ENCODE data around the gene SLC38A5.
A peak's percentile ranks its signal among the peaks of the same experiment; 100 is the strongest.
"Not testable (repeated sequence)": the region's sequence is repeated elsewhere in the genome, so short reads cannot be mapped to it uniquely, and the experiment has no call there.

Gene SLC38A5

GRCh38 chrX:48470110-48470832 lies at the start of gene SLC38A5:
SLC38A5 (minus strand) TSS chrX:48470260; CDS start chrX:48467924, 2,336 bp downstream.
- DNase-seq (ENCODE audit: low spot score) = peak; percentile 64

GRCh38 chrX:48519481-48519880 lies 49.4 kb upstream of the SLC38A5 start:
- not testable (repeated sequence) for DNase-seq (ENCODE audit: low spot score)

DNA sequence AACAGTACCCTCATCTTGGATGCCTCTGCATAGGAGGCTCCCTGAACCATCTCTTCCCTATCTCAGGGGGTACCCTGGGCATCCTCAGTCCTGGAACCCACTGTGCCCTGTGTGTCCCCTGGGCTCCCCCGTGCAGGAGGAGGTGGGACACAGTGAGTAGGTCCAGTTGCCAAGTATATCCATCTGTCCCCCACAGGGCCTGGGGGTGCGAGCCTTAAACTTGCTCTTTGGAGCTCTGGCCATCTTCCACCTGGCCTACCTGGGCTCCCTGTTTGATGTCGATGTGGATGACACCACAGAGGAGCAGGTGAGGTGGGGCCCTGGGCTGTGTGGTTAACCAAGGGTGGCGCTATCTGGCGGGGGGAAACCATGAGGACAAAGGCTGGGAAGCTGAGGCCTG lies 46.9 kb upstream of the SLC38A5 start:
- DNase-seq (ENCODE audit: low spot score) = no peak

DNA sequence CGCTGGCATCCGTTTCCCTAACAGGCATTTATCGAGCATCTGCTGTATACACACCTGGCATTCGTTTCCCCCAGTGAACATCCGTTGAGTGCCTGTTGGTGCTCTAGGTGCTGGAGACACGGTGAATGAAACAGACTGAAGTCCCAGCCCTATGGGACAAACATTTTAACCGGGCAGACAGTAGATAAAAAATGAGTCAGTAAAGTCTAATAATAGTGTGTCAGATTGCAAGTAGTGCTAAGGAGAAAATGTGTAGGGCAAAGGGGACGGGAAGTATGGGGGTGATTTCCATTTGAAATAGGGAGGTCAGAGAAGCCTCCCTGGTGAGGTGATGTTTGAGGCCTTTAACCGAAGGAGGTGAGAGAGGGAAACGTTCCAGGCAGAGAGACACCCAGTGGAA lies 46.2 kb upstream of the SLC38A5 start:
- DNase-seq (ENCODE audit: low spot score) = no peak

- DNase-seq (ENCODE audit: low spot score) = no peak
These were observed 45.8 kb upstream of the SLC38A5 start for GRCh38 chrX:48515842-48516241.

DNA sequence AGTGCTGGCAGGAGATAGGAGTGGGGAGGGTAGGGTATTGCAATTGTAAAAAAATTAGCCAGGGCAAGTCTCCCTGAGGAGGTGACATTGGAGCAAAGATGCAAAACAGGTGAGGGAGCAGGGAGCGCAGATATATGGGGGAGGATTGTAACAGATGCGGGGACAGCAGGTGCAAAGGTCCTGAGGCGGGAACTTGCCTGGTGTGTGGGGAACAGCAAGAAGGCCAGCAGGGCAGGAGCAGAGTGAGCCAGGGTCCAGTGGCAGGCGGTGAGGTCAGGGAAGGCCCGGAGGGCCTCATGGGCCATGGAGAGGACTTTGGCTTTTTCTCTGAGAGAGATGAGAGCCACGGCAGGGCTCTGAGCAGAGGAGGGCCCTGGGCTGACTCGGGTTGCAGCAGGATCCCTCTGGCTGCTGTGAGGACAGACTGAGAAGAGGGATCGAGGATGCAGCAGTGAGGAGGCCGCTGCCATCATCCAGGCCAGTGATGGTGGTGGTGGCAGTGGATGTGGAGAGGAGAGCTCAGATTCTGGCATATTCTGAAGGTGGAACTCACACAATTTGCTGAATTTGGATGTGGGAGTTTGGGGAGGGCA lies 44.9 kb upstream of the SLC38A5 start:
- no peak for DNase-seq (ENCODE audit: low spot score)

DNA sequence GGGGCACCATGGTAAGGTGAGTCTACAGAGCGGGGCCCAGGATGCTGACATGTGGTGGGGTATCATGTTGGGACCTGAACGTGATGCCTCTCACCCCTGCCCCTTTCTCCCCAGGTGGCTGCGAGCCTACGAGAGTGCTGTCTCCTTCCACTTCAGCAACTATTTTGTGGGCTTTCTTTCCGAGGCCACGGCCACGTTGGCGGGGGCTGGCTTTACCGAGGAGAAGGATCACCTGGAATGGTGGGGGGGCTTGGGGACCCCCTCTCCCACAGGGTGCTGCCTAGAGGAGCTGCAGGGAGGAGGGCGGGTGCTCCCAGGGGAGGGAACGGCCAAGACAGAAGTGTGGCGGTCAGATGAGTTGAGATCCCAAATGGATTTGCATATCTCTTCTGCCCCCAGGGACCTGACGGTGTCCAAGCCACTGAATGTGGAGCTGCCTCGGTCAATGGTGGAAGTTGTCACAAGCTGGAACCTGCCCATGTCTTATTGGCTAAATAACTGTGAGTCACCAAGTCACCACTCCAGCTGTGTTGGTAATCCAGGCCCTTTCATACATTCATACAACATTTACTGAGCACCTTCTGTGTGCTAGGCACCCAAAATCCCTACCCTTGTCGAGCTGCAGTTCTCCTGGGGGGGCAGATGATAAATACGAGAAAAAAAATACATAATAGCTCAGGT lies 44.2 kb upstream of the SLC38A5 start:
- no peak for DNase-seq (ENCODE audit: low spot score)

DNA sequence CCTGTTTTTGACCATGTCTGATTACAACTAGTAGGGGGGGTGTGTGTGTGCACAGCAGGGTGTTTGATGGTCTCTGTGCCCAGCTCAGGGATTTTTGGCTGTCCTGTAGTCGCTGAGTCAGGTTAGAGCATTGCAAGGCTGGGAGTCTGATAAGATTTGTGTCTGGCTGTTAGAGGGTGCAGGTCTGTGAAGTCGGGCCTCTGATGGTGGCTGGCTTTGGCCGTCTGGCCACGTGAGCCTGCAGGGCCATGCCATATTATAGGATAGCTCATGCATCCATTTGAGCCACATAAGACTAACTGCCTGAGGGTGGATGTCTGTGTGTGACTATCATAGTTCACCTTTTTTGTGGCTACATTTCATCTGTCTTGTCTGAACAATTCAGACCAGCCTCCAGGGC lies 43.6 kb upstream of the SLC38A5 start:
- no peak for DNase-seq (ENCODE audit: low spot score)

DNA sequence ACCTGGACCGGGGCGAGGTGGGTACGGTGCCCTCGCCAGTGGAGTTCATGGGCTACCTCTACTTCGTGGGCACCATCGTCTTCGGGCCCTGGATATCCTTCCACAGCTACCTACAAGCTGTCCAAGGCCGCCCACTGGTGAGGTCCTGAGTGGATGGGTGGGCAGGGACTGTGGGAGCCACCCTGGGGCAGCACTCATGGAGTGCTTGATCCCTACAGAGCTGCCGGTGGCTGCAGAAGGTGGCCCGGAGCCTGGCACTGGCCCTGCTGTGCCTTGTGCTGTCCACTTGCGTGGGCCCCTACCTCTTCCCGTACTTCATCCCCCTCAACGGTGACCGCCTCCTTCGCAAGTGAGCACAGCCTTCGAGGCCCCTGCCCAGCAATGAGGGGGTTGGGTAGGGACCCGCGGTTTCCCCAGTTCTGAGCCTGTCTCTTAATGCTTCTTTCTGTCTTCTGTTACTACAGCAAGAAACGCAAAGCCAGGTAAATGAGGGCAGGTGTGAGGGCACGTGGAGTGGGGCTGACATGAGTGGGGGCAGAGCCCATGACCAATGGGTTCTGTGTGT lies 42.4 kb upstream of the SLC38A5 start:
- no peak for DNase-seq (ENCODE audit: low spot score)

GRCh38 chrX:48511560-48511959 lies 41.5 kb upstream of the SLC38A5 start:
- DNase-seq (ENCODE audit: low spot score) = peak; percentile 27

DNA sequence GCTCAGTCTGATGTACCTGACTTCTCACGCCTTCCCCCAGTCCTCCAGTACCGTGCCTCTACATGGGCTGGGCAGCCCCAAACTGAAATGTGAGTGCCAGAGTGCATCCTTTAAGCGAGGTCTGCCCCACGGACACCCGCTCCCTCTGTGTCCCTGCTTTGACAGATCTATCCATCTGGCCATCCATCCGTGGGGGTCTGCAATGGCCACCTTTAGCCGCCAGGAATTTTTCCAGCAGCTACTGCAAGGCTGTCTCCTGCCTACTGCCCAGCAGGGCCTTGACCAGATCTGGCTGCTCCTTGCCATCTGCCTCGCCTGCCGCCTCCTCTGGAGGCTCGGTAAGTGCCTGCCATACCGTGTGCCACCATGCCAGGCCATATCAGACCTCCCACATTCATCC lies 39.6 kb upstream of the SLC38A5 start:
- DNase-seq (ENCODE audit: low spot score) = no peak

DNA sequence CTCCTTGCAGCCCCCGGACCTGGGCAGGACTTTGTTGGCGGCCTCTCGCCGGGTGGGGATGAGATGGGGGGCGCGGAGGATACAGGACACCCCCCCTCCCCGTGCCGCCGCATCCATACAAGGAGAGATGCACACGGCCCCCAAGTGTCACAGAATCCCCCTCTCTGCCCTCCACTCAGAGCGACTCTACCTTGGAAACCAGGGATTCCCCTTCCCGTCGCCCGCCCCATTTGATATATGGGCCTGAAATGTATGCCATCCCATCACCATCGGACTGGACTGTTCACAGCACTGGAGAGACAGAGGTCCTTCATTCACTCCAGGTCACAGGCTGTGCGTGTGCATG lies 39.2 kb upstream of the SLC38A5 start:
- DNase-seq (ENCODE audit: low spot score) = no peak

GRCh38 chrX:48508400-48509244 lies 38.6 kb upstream of the SLC38A5 start, which contains the start of gene PORCN:
PORCN (plus strand) TSS chrX:48508992; CDS start chrX:48509821, 829 bp downstream.
- DNase-seq (ENCODE audit: low spot score) = peak; percentile 76

DNA sequence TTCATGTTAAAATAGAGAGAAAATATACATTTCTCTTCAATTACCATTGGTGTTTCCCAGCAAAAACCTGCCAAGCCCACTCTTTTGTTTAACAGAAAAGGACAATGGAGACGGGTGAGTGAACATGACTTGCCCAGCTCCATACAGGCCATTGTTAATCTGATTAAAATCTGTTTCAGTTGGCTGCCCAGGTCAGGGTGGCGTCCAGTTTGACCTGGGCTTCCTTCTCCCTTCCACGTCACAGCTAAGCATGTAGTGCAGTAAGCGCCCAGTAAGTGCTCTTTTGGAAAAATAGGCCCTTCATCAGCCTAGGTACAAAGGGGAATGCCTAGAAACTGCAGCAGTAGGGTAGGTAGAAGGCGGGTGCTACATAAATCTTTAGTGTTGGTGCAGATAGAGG lies 37.2 kb upstream of the SLC38A5 start:
- no peak for DNase-seq (ENCODE audit: low spot score)

- no peak for DNase-seq (ENCODE audit: low spot score)
These were observed 35.4 kb upstream of the SLC38A5 start for GRCh38 chrX:48505481-48505880.

DNA sequence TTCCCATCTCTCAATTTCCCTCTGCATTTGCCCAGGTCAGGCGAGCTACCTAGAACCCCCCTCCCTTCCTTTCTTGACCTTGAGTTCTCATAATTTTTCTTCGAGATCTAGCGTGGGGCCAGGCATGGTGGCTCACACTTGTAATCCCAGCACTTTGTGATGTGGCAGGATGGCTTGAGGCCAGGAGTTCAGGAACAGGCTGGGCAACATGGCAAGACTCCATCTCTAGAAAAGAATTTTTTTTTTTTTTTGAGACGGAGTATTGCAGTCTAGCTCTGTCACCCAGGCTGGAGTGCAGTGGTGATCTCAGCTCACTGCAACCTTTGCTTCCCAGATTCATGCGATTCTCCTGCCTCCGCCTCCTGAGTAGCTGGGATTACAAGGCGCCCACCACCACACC lies 34.2 kb upstream of the SLC38A5 start:
- DNase-seq (ENCODE audit: low spot score) = no peak

DNA sequence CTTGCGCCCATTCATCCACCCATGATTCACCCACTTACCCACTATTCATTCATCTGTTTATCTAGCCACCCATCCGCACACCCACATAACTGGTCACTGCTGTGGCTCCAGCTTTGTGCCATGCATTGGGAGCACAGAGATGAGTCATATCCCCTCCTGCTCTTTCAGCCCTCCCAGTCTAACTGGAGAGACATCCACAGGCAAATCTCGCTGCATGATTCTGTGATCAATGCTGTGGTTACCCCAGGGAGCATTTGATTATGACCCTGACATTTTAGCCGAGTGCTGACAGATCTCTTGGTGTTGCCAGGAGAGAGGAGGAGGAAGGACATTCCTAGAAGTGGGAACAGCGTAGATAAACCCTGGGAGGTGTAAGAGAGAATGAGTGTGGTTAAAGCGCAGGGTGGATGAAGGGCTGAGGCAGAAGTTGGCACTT lies 28.3 kb upstream of the SLC38A5 start:
- DNase-seq (ENCODE audit: low spot score) = peak; percentile 84

- DNase-seq (ENCODE audit: low spot score) = no peak
These were observed 27.8 kb upstream of the SLC38A5 start for GRCh38 chrX:48497871-48498270.

DNA sequence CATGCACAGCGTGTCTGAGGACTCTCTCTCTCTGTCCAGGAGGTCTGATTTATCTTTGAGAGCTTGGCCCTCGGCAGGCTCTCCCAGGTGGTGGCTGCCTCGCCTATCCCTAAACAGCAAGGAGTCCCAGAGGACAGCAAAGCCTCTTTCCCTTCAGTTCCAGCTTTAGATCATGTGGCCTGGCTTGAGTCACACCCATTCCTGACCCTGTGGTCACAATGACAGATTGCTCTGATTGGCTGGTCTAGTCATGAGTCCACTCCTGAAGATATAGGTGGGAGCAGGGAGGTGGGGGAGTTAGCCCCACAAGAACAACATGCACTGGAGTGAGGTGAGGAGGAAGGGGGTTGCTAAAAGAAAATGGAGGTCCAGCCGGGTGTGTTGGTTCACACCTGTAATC lies 26.6 kb upstream of the SLC38A5 start:
- DNase-seq (ENCODE audit: low spot score) = peak; percentile 28

- DNase-seq (ENCODE audit: low spot score) = peak; percentile 36
These were observed 23.9 kb upstream of the SLC38A5 start for GRCh38 chrX:48493890-48494364.

GRCh38 chrX:48492293-48492910 lies 22.3 kb upstream of the SLC38A5 start:
- DNase-seq (ENCODE audit: low spot score) = no peak

Data from SW480 (cell line).